ENCODE measurements around the gene PTPN20. TPM values are rescaled to one million over a fixed set of nuclear protein-coding genes. Genes with fewer than 3 reads are reported as not detected.

The PTPN20 gene
- total RNA-seq, 1 experiment from 2014 or later = 0.96 TPM

DNA sequence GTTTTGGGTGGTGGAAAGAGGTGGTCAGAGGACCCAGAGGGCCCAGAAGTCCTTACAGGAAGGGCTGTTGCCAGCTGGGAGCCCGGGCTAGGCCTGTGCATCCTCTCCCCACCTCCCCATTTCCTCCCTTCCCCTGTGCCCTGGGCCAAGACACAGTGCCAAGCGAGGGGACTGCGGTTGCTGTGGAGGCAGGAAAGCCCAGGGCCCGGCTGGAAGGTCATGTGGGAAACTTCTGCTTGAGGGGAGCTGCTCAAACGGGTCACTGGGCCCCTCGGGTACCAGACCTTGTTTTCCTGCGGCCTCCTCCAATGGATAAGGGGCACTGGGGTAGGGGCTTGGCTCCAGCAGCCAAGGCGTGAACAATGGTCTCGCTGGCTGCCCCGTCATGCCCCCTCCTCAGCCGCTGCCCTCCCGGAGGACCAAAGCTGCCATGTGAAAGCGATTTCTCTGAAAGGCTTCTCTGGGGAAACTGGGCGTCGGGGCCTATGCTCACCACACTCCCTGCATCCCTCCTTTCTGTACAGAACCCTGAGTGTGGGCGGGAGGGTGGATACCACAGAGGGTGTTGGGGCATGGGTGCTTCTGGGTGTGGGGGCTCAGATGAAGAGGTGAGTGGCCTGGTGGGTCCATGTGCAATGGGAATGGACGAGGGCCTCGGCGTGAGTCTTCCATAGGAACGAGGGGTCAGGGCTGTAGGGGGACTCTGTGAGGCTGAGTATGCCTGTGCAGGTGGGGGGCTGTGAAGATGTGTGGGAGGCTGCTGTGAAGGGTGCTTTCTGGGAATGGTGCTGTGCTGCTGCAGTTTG, 135.3 kb downstream of the PTPN20 start (continued):
- TF ChIP-seq, protein P1, sequence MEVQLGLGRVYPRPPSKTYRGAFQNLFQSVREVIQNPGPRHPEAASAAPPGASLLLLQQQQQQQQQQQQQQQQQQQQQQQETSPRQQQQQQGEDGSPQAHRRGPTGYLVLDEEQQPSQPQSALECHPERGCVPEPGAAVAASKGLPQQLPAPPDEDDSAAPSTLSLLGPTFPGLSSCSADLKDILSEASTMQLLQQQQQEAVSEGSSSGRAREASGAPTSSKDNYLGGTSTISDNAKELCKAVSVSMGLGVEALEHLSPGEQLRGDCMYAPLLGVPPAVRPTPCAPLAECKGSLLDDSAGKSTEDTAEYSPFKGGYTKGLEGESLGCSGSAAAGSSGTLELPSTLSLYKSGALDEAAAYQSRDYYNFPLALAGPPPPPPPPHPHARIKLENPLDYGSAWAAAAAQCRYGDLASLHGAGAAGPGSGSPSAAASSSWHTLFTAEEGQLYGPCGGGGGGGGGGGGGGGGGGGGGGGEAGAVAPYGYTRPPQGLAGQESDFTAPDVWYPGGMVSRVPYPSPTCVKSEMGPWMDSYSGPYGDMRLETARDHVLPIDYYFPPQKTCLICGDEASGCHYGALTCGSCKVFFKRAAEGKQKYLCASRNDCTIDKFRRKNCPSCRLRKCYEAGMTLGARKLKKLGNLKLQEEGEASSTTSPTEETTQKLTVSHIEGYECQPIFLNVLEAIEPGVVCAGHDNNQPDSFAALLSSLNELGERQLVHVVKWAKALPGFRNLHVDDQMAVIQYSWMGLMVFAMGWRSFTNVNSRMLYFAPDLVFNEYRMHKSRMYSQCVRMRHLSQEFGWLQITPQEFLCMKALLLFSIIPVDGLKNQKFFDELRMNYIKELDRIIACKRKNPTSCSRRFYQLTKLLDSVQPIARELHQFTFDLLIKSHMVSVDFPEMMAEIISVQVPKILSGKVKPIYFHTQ (CRISPR knock-in tag; IDR thresholded peaks at IDR 0.05) = no peak
- TF ChIP-seq OVOL2 (CRISPR knock-in tag; IDR thresholded peaks at IDR 0.05; ENCODE audit: borderline replicate concordance) (no peak), PRRX2 (CRISPR knock-in tag; IDR thresholded peaks at IDR 0.05) (no peak), IRF2 (CRISPR knock-in tag; IDR thresholded peaks at IDR 0.05; ENCODE audit: borderline replicate concordance, low read depth) (no peak)
- TF ChIP-seq, protein P2, sequence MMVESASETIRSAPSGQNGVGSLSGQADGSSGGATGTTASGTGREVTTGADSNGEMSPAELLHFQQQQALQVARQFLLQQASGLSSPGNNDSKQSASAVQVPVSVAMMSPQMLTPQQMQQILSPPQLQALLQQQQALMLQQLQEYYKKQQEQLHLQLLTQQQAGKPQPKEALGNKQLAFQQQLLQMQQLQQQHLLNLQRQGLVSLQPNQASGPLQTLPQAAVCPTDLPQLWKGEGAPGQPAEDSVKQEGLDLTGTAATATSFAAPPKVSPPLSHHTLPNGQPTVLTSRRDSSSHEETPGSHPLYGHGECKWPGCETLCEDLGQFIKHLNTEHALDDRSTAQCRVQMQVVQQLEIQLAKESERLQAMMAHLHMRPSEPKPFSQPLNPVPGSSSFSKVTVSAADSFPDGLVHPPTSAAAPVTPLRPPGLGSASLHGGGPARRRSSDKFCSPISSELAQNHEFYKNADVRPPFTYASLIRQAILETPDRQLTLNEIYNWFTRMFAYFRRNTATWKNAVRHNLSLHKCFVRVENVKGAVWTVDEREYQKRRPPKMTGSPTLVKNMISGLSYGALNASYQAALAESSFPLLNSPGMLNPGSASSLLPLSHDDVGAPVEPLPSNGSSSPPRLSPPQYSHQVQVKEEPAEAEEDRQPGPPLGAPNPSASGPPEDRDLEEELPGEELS (CRISPR knock-in tag; IDR thresholded peaks at IDR 0.05) = no peak
- TF ChIP-seq, protein P3, sequence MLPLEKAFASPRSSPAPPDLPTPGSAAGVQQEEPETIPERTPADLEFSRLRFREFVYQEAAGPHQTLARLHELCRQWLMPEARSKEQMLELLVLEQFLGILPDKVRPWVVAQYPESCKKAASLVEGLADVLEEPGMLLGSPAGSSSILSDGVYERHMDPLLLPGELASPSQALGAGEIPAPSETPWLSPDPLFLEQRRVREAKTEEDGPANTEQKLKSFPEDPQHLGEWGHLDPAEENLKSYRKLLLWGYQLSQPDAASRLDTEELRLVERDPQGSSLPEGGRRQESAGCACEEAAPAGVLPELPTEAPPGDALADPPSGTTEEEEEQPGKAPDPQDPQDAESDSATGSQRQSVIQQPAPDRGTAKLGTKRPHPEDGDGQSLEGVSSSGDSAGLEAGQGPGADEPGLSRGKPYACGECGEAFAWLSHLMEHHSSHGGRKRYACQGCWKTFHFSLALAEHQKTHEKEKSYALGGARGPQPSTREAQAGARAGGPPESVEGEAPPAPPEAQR (CRISPR knock-in tag; IDR thresholded peaks at IDR 0.05) = no peak
- TF ChIP-seq, protein P4, sequence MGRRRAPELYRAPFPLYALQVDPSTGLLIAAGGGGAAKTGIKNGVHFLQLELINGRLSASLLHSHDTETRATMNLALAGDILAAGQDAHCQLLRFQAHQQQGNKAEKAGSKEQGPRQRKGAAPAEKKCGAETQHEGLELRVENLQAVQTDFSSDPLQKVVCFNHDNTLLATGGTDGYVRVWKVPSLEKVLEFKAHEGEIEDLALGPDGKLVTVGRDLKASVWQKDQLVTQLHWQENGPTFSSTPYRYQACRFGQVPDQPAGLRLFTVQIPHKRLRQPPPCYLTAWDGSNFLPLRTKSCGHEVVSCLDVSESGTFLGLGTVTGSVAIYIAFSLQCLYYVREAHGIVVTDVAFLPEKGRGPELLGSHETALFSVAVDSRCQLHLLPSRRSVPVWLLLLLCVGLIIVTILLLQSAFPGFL (CRISPR knock-in tag; IDR thresholded peaks at IDR 0.05; ENCODE audit: borderline replicate concordance) = no peak

DNA sequence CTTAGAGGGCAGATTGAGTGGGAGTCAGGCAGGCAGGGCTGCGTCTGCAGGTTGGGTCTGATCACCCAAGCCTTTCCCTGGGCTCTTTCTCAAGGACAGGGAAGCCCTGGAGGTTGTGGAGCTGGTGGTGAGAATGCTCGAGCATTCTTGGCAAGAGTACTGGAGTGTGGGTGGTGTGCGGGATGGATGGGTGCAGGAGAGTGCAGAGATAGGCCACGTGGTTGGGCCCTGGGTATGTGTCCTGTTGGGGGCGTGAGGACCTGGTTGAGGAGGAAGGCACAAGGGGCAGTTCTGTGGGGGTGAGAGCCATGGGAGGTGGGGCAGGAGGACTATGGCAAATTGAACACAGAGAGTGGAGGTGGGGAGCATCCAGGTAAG, 135.9 kb downstream of the PTPN20 start:
- DNase-seq (ENCODE audit: low spot score) (peak; percentile 8), ATAC-seq (no peak)
- H3K27ac Mint-ChIP-seq = no peak overlapping the region
- peaks cover 3% of the 10 kb centered on the region; the same call in 1 of the 2 replicates for H3K4me1 Mint-ChIP-seq
- no peaks in the 10 kb centered on the region; the same call in 1 of the 2 replicates for H3K27me3 Mint-ChIP-seq (ENCODE audit: low read depth)
- H3K4me3 Mint-ChIP-seq = no peak overlapping the region
- no peaks in the 10 kb centered on the region for H3K36me3 Mint-ChIP-seq
- TF ChIP-seq, protein P5, sequence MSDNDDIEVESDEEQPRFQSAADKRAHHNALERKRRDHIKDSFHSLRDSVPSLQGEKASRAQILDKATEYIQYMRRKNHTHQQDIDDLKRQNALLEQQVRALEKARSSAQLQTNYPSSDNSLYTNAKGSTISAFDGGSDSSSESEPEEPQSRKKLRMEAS (CRISPR knock-in tag; IDR thresholded peaks at IDR 0.05) = no peak
- TF ChIP-seq, protein P2 (CRISPR knock-in tag; IDR thresholded peaks at IDR 0.05) = no peak
- TF ChIP-seq PRRX2 (CRISPR knock-in tag; IDR thresholded peaks at IDR 0.05) (no peak), KAT7 (CRISPR knock-in tag; IDR thresholded peaks at IDR 0.05; ENCODE audit: borderline replicate concordance) (no peak), ZBTB21 (CRISPR knock-in tag; IDR thresholded peaks at IDR 0.05; ENCODE audit: borderline replicate concordance) (no peak), OVOL2 (CRISPR knock-in tag; IDR thresholded peaks at IDR 0.05; ENCODE audit: borderline replicate concordance) (no peak), RORB (CRISPR knock-in tag; IDR thresholded peaks at IDR 0.05) (no peak), CBFB (CRISPR knock-in tag; IDR thresholded peaks at IDR 0.05; ENCODE audit: low read depth) (no peak), GRHL2 (CRISPR knock-in tag; IDR thresholded peaks at IDR 0.05; ENCODE audit: insufficient replicate concordance, severe bottlenecking) (no peak), NFATC4 (CRISPR knock-in tag; IDR thresholded peaks at IDR 0.05) (no peak)
- TF ChIP-seq, protein P3 (CRISPR knock-in tag; IDR thresholded peaks at IDR 0.05) = no peak
- TF ChIP-seq, protein P6, sequence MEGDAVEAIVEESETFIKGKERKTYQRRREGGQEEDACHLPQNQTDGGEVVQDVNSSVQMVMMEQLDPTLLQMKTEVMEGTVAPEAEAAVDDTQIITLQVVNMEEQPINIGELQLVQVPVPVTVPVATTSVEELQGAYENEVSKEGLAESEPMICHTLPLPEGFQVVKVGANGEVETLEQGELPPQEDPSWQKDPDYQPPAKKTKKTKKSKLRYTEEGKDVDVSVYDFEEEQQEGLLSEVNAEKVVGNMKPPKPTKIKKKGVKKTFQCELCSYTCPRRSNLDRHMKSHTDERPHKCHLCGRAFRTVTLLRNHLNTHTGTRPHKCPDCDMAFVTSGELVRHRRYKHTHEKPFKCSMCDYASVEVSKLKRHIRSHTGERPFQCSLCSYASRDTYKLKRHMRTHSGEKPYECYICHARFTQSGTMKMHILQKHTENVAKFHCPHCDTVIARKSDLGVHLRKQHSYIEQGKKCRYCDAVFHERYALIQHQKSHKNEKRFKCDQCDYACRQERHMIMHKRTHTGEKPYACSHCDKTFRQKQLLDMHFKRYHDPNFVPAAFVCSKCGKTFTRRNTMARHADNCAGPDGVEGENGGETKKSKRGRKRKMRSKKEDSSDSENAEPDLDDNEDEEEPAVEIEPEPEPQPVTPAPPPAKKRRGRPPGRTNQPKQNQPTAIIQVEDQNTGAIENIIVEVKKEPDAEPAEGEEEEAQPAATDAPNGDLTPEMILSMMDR (IDR thresholded peaks at IDR 0.05) = no peak
- TF ChIP-seq, protein P7, sequence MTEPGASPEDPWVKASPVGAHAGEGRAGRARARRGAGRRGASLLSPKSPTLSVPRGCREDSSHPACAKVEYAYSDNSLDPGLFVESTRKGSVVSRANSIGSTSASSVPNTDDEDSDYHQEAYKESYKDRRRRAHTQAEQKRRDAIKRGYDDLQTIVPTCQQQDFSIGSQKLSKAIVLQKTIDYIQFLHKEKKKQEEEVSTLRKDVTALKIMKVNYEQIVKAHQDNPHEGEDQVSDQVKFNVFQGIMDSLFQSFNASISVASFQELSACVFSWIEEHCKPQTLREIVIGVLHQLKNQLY (CRISPR knock-in tag; IDR thresholded peaks at IDR 0.05) = no peak
- H3K9me3 Mint-ChIP-seq = no peaks in the 10 kb centered on the region
- CTCF ChIA-PET = interaction anchor here (0.6 to 3.8 kb wide), 58 partner anchors 9 to 404 kb away, joined by 3 to 69 read pairs (median 6); partner anchors contain the start of gene GDF10
- POLR2A ChIA-PET = interaction anchor here (0.7 kb wide), 1 partner anchor 222 kb away, joined by 3 read pairs; no protein-coding TSS in a partner anchor

Measured in WTC11 (cell line).